B cell (primary cell): Measurements from ENCODE around the gene TBX6. TPM values are rescaled to one million over a fixed set of nuclear protein-coding genes. Genes with fewer than 3 reads are reported as not detected.

ENCODE experiments used
- ATAC-seq: fragments of 200-7000 bp; cut with Tn5 transposase; one replicate; pipeline ENCODE4 v1.10.0; 2021; ENCODE audit warnings: low read depth, mild to moderate bottlenecking, moderate number of reproducible peaks, moderate library complexity
- CTCF ChIA-PET: fragments of 350-600 bp; sonication (Branson Sonifier 250); formaldehyde crosslinking; loops from one replicate; lab custom pipeline; 2021; ENCODE audit warnings: antibody characterized with exemption, inconsistent platforms; lab: Charles Lee
- POLR2A ChIA-PET: fragments of 350-600 bp; sonication (Branson Sonifier 250); formaldehyde crosslinking; loops from one replicate; lab custom pipeline; 2021; ENCODE audit warnings: antibody characterized with exemption; lab: Charles Lee
- DNase-seq: peaks from one replicate; pipeline ENCODE4 v3.0.0; 2013
- H2AFZ ChIP-seq: 2 replicates; pipeline ENCODE4 v1.6.1; 2012; ENCODE audit warnings: mild to moderate bottlenecking, low read depth, low read length; ENCODE audit not compliant: insufficient read depth, poor library complexity, severe bottlenecking
- H3K27ac ChIP-seq, 2 donors: 1 replicate in 1 of 2; 2 replicates in 1 of 2; pipeline ENCODE4 v1.5.1; 2012 to 2013; ENCODE audit warnings: low read length in 2 of 2, mild to moderate bottlenecking in 2 of 2, moderate library complexity in 1 of 2
- H3K27me3 ChIP-seq, 4 experiments: fragments of 200-600 bp in 1 of 4; sonication (generic) in 1 of 4; replicated peaks in 1 of 4; 1 replicate in 2 of 4; 2 replicates in 2 of 4; pipeline versions ENCODE4 v1.6.1 to v1.7.0; 2013 to 2016; ENCODE audit warnings: low read length in 3 of 4, mild to moderate bottlenecking in 2 of 4, mixed read lengths in 1 of 4, moderate library complexity in 1 of 4; ENCODE audit not compliant: insufficient read depth in 4 of 4, control insufficient read depth in 3 of 4; ENCODE audit errors: control extremely low read depth in 1 of 4
- H3K36me3 ChIP-seq, 2 experiments: replicated peaks in 1 of 2; 1 replicate in 1 of 2; 2 replicates in 1 of 2; pipeline versions ENCODE4 v1.6.1 to v1.7.1; 2013; ENCODE audit warnings: low read length in 1 of 2; ENCODE audit not compliant: insufficient read depth in 2 of 2, control insufficient read depth in 1 of 2; ENCODE audit errors: control extremely low read depth in 1 of 2, extremely low read depth in 1 of 2
- H3K4me1 ChIP-seq, 2 donors: fragments of 200-600 bp in 1 of 2; sonication (generic) in 1 of 2; 1 replicate in 1 of 2; 2 replicates in 1 of 2; pipeline versions ENCODE4 v1.5.1 to v1.6.1; 2013 to 2017; ENCODE audit warnings: low read length in 2 of 2; ENCODE audit not compliant: control insufficient read depth in 2 of 2, insufficient read depth in 2 of 2
- H3K4me2 ChIP-seq: replicated peaks from 2 replicates; pipeline ENCODE3; 2012; ENCODE audit warnings: mild to moderate bottlenecking, low read depth, low read length; ENCODE audit not compliant: poor library complexity, severe bottlenecking
- H3K4me3 ChIP-seq, 5 experiments: fragments of 200-600 bp in 1 of 5; sonication (generic) in 1 of 5; 1 replicate in 3 of 5; 2 replicates in 2 of 5; pipeline versions ENCODE4 v1.5.1 to v1.7.0; 2011 to 2016; ENCODE audit warnings: low read length in 4 of 5, mild to moderate bottlenecking in 4 of 5, low read depth in 2 of 5, control low read depth in 1 of 5, moderate library complexity in 1 of 5; ENCODE audit not compliant: insufficient read depth in 1 of 5; ENCODE audit errors: control extremely low read depth in 1 of 5, extremely low read depth in 1 of 5
- H3K79me2 ChIP-seq: fragments of 200-600 bp; sonication (generic); one replicate; pipeline ENCODE4 v1.6.0; 2016; ENCODE audit warnings: low read length; ENCODE audit not compliant: control insufficient read depth, insufficient read depth
- H3K9ac ChIP-seq: fragments of 200-600 bp; sonication (generic); 2 replicates; pipeline ENCODE4 v1.6.1; 2017; ENCODE audit warnings: mild to moderate bottlenecking, low read length, moderate library complexity
- H3K9me3 ChIP-seq, 3 donors: one replicate each; pipeline versions ENCODE4 v1.6.1 to v1.7.1; 2013; ENCODE audit warnings: low read length in 2 of 3; ENCODE audit not compliant: control insufficient read depth in 2 of 3, insufficient read depth in 1 of 3; ENCODE audit errors: control extremely low read depth in 1 of 3
- H4K20me1 ChIP-seq: 2 replicates; pipeline ENCODE4 v1.6.0; 2012; ENCODE audit warnings: mild to moderate bottlenecking, low read length; ENCODE audit not compliant: insufficient read depth, control insufficient read depth, poor library complexity, severe bottlenecking
- H3K27ac Mint-ChIP-seq: one replicate; pipeline ENCODE4 v1.8.0; 2021; ENCODE audit warnings: mixed read lengths
- H3K27me3 Mint-ChIP-seq: one replicate; pipeline ENCODE4 v1.8.0; 2021; ENCODE audit warnings: mixed read lengths
- H3K4me1 Mint-ChIP-seq: one replicate; pipeline ENCODE4 v1.8.0; 2021; ENCODE audit warnings: mixed read lengths
- H3K4me3 Mint-ChIP-seq: one replicate; pipeline ENCODE4 v1.8.0; 2021; ENCODE audit warnings: mixed read lengths
- H3K9me3 Mint-ChIP-seq: one replicate; pipeline ENCODE4 v1.8.0; 2022; ENCODE audit warnings: mixed read lengths; ENCODE audit not compliant: insufficient read depth
- CTCF ChIP-seq: fragments of 200-600 bp; IDR thresholded peaks from one replicate; pipeline ENCODE4 v1.8.0; 2022; ENCODE audit warnings: antibody characterized with exemption, mild to moderate bottlenecking
- EZH2 ChIP-seq: IDR thresholded peaks from 2 replicates; pipeline ENCODE4 v1.6.1; 2012; ENCODE audit warnings: borderline replicate concordance, low read depth, mild to moderate bottlenecking, moderate library complexity, low read length; ENCODE audit not compliant: insufficient read depth, poor library complexity, severe bottlenecking
- WGBS: methylation state at CpG from one replicate; pipeline ENCODE4 v1.1.5; 2013; ENCODE audit warnings: missing lambda C conversion rate; ENCODE audit not compliant: insufficient coverage; 5-methylcytosine and 5-hydroxymethylcytosine counted together
- intact Hi-C: fragments of 100-400 bp; cut with micrococcal nuclease; formaldehyde crosslinking; loops from one replicate; pipeline ENCODE4 v1.10.0; 2022
- polyA plus RNA-seq: library from polyadenylated mRNA; depleted of rRNA; stranded (reverse); fragments of >200 nt; gene quantifications from 2 replicates; pipeline ENCODE4 v1.2.3, GENCODE V29; 2012
- total RNA-seq, 2 donors: library from RNA; stranded (reverse); fragments of 120-200 nt in 1 of 2; gene quantifications; 1 replicate in 1 of 2; 2 replicates in 1 of 2; pipeline versions ENCODE4 v1.2.3 to v1.2.4, GENCODE V29; 2013 to 2022

The TBX6 gene
- total and polyA plus RNA-seq, 2 donors (not counting 1 experiment from before 2014, with no cell fraction given): 1.4 to 5.4 TPM

GRCh38 chr16:30096105-30096861 lies 4.6 kb upstream of the TBX6 start, which contains the start of gene YPEL3:
TSS of gene YPEL3 (minus strand) at chr16:30096213. CDS start at chr16:30095482, 731 bp downstream.
- H3K27ac ChIP-seq: peak within 1 kb of the TSS; percentile 90 to 95
- intact Hi-C loops: loop anchor here (1.0 to 10.0 kb wide), 5 partner anchors 27 to 539 kb away; partner anchors contain the start of genes ALDOA, MAPK3, MYL11 and TBC1D10B
- no peaks in the 10 kb centered on the region for H3K27me3 Mint-ChIP-seq
- peak within 1 kb of the TSS; percentile 96 for H3K27ac Mint-ChIP-seq
- H2AFZ ChIP-seq: peak within 1 kb of the TSS; percentile 93
- DNase-seq (peak; percentile 91), ATAC-seq (peak; percentile 55)
- H3K9ac ChIP-seq: peak within 1 kb of the TSS; percentile 80
- H4K20me1 ChIP-seq: no peaks in the 10 kb centered on the region
- peak within 1 kb of the TSS; percentile 98 for H3K4me2 ChIP-seq
- H3K4me1 ChIP-seq: peaks cover 30 to 48% of the 10 kb centered on the region in 2 donors
- CTCF ChIA-PET: interaction anchor here (0.6 to 1.5 kb wide), 3 partner anchors 30 to 538 kb away, joined by 3 to 5 read pairs (median 3); partner anchors contain the start of genes ALDOA and CORO1A
- H3K4me3 ChIP-seq: peak within 1 kb of the TSS; percentile 42 to 92 (median 81)
- peaks cover 21% of the 10 kb centered on the region for H3K79me2 ChIP-seq
- H3K9me3 ChIP-seq: peaks cover 2 to 37% (median 25%) of the 10 kb centered on the region in 3 donors
- peak within 1 kb of the TSS; percentile 91 for H3K4me3 Mint-ChIP-seq
- peaks cover 2% of the 10 kb centered on the region for H3K9me3 Mint-ChIP-seq
- H3K36me3 ChIP-seq: peaks cover 0 to 20% of the 10 kb centered on the region in 2 experiments
- H3K4me1 Mint-ChIP-seq: peaks cover 41% of the 10 kb centered on the region
- POLR2A ChIA-PET: interaction anchor here (0.6 to 6.8 kb wide), 8 partner anchors 14 to 336 kb away, joined by 3 to 97 read pairs (median 3); partner anchors contain the start of genes ALDOA, CORO1A and TAOK2
- TF ChIP-seq CTCF (no peak), EZH2 (no peak)
- WGBS: 7% methylated on average over 74 of the region's 77 CpGs
- H3K27me3 ChIP-seq: no peaks in the 10 kb centered on the region
